CD14-positive monocyte (primary cell): ENCODE data around the gene MAP2K6. TPM values are rescaled to one million over a fixed set of nuclear protein-coding genes. Genes with fewer than 3 reads are reported as not detected.

Experiments used
- DNase-seq, 3 donors: peaks; one replicate each; pipeline ENCODE4 v3.0.0-alpha.2; 2011 to 2022
- H2AFZ ChIP-seq: 2 replicates; pipeline ENCODE4 v1.6.0; 2012; ENCODE audit warnings: mild to moderate bottlenecking, low read depth, low read length, inconsistent platforms; ENCODE audit not compliant: insufficient read depth, poor library complexity, severe bottlenecking
- H3K27ac ChIP-seq, 2 donors: 1 replicate in 1 of 2; 2 replicates in 1 of 2; pipeline ENCODE4 v1.5.1; 2012 to 2013; ENCODE audit warnings: low read length in 2 of 2, control low read depth in 1 of 2, inconsistent platforms in 1 of 2, low read depth in 1 of 2, mild to moderate bottlenecking in 1 of 2
- H3K27me3 ChIP-seq, 2 donors: one replicate each; pipeline versions ENCODE4 v1.6.0 to v1.6.1; 2011 to 2013; ENCODE audit warnings: low read length in 2 of 2; ENCODE audit not compliant: control insufficient read depth in 2 of 2, insufficient read depth in 2 of 2
- H3K36me3 ChIP-seq, 2 donors: replicated peaks in 1 of 2; 1 replicate in 1 of 2; 2 replicates in 1 of 2; pipeline versions ENCODE4 v1.5.1 to v1.6.1; 2012 to 2013; ENCODE audit warnings: low read length in 2 of 2, control low read depth in 1 of 2, inconsistent platforms in 1 of 2, mild to moderate bottlenecking in 1 of 2; ENCODE audit not compliant: insufficient read depth in 2 of 2, control insufficient read depth in 1 of 2
- H3K4me1 ChIP-seq, 2 donors: 1 replicate in 1 of 2; 2 replicates in 1 of 2; pipeline versions ENCODE4 v1.5.1 to v1.6.1; 2012 to 2013; ENCODE audit warnings: low read length in 2 of 2, control low read depth in 1 of 2, inconsistent platforms in 1 of 2, mild to moderate bottlenecking in 1 of 2, moderate library complexity in 1 of 2; ENCODE audit not compliant: insufficient read depth in 2 of 2, control insufficient read depth in 1 of 2
- H3K4me2 ChIP-seq: replicated peaks from 2 replicates; pipeline ENCODE3; 2012; ENCODE audit warnings: low read length, moderate library complexity, mild to moderate bottlenecking; ENCODE audit not compliant: poor library complexity, severe bottlenecking; ENCODE audit errors: extremely low read depth
- H3K4me3 ChIP-seq, 3 experiments: fragments of 200-600 bp in 1 of 3; sonication (generic) in 1 of 3; replicated peaks in 1 of 3; 1 replicate in 2 of 3; 2 replicates in 1 of 3; pipeline ENCODE4 v1.5.1; 2011 to 2013; ENCODE audit warnings: low read length in 3 of 3, mild to moderate bottlenecking in 3 of 3, control low read depth in 2 of 3, low read depth in 2 of 3, inconsistent platforms in 1 of 3, moderate library complexity in 1 of 3
- H3K79me2 ChIP-seq: 2 replicates; pipeline ENCODE4 v1.6.0; 2012; ENCODE audit warnings: mild to moderate bottlenecking, control low read depth, inconsistent platforms, low read length, moderate library complexity; ENCODE audit not compliant: insufficient read depth
- H3K9ac ChIP-seq: 2 replicates; pipeline ENCODE4 v1.6.0; 2017; ENCODE audit warnings: low read length, mild to moderate bottlenecking; ENCODE audit not compliant: insufficient read depth, poor library complexity, severe bottlenecking
- H3K9me3 ChIP-seq, 2 donors: replicated peaks in 1 of 2; 1 replicate in 1 of 2; 2 replicates in 1 of 2; pipeline versions ENCODE4 v1.5.1 to v1.6.1; 2012 to 2013; ENCODE audit warnings: low read length in 2 of 2, control low read depth in 1 of 2; ENCODE audit not compliant: control insufficient read depth in 1 of 2, insufficient read depth in 1 of 2
- H4K20me1 ChIP-seq: 2 replicates; pipeline ENCODE4 v1.6.0; 2012; ENCODE audit warnings: mild to moderate bottlenecking, low read length, control low read depth, moderate library complexity; ENCODE audit not compliant: insufficient read depth
- H3K27ac Mint-ChIP-seq, 7 donors: one replicate each; pipeline ENCODE4 v1.8.0; 2020; ENCODE audit warnings: mild to moderate bottlenecking in 7 of 7, mixed read lengths in 7 of 7, moderate library complexity in 6 of 7, inconsistent platforms in 2 of 7
- H3K27me3 Mint-ChIP-seq, 3 donors: one replicate each; pipeline ENCODE4 v1.8.0; 2021 to 2022; ENCODE audit warnings: low read depth in 3 of 3, mild to moderate bottlenecking in 3 of 3, mixed read lengths in 3 of 3, moderate library complexity in 3 of 3, inconsistent platforms in 1 of 3
- H3K36me3 Mint-ChIP-seq, 2 donors: one replicate each; pipeline ENCODE4 v1.8.0; 2020; ENCODE audit warnings: mixed read lengths in 2 of 2, inconsistent platforms in 1 of 2, mild to moderate bottlenecking in 1 of 2
- H3K4me1 Mint-ChIP-seq: one replicate; pipeline ENCODE4 v1.8.0; 2020; ENCODE audit warnings: mild to moderate bottlenecking, mixed read lengths
- H3K4me3 Mint-ChIP-seq, 2 donors: one replicate each; pipeline ENCODE4 v1.8.0; 2020; ENCODE audit warnings: mild to moderate bottlenecking in 2 of 2, mixed read lengths in 2 of 2, moderate library complexity in 1 of 2
- H3K9me3 Mint-ChIP-seq, 7 donors: one replicate each; pipeline ENCODE4 v1.8.0; 2020 to 2022; ENCODE audit warnings: mixed read lengths in 7 of 7, mild to moderate bottlenecking in 6 of 7, moderate library complexity in 6 of 7, inconsistent platforms in 2 of 7
- CTCF ChIP-seq: fragments of 200-600 bp; IDR thresholded peaks from one replicate; pipeline ENCODE4 v1.8.0; 2022; ENCODE audit warnings: antibody characterized with exemption, mild to moderate bottlenecking
- WGBS: methylation state at CpG from one replicate; pipeline ENCODE4 v1.1.5; 2013; ENCODE audit warnings: missing lambda C conversion rate; ENCODE audit not compliant: insufficient coverage; 5-methylcytosine and 5-hydroxymethylcytosine counted together
- intact Hi-C, 2 donors: fragments of 100-400 bp; cut with micrococcal nuclease; formaldehyde crosslinking; loops; one replicate each; pipeline versions ENCODE4 v1.15.0 to v1.15.1; 2023
- polyA plus RNA-seq, 3 donors: library from polyadenylated mRNA; depleted of rRNA in 1 of 3; unstranded in 2 of 3; stranded (reverse) in 1 of 3; fragments of 300-500 nt in 2 of 3; fragments of >200 nt in 1 of 3; fragmentation: Illumina TruSeq in 2 of 3; gene quantifications; 1 replicate in 2 of 3; 2 replicates in 1 of 3; pipeline ENCODE4 v1.2.3, GENCODE V29; 2012 to 2021

Gene MAP2K6
- polyA plus RNA-seq, 3 donors = 13.5 to 28.9 (median 18.5) TPM

DNA sequence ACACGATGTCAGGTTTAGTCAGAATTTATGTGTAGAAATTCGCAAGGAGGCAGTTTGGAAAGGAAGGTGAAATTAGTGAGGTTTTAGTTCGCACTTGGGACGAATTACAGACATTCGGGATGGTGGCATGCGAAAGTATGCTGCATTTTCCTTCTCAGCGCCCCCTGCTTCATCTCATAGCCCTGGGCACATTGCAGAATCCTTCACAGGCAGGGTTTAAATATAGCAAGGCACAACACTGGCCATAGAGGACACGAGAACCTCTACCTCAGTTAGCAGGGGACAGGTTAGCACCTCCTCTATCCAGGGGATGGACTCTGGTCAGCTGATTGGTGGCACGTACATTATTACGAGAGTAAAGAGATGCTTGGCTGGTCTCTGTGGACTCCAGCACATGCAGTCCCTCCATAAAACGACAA, 47.5 kb downstream of the MAP2K6 start:
- Histone ChIP-seq H4K20me1 (peaks cover 3% of the 10 kb centered on the region), H3K79me2 (no peaks in the 10 kb centered on the region), H3K27me3 (no peaks in the 10 kb centered on the region), H3K9me3 (no peaks in the 10 kb centered on the region), H3K4me1 (no peaks in the 10 kb centered on the region), H3K9ac (no peak overlapping the region), H3K36me3 (no peaks in the 10 kb centered on the region), H3K27ac (no peak overlapping the region), H3K4me2 (no peak overlapping the region), H3K4me3 (no peak overlapping the region), H2AFZ (no peak overlapping the region)
- Mint-ChIP-seq H3K36me3 (peaks cover 0 to 3% of the 10 kb centered on the region in 2 donors), H3K9me3 (peaks cover 0 to 2% (median 0%) of the 10 kb centered on the region in 7 donors), H3K4me3 (no peak overlapping the region), H3K27ac (no peak overlapping the region), H3K4me1 (peaks cover 10% of the 10 kb centered on the region), H3K27me3 (peaks cover 0 to 2% (median 0%) of the 10 kb centered on the region in 3 donors)
- no peak for TF ChIP-seq CTCF
- 99% methylated on average over 10 of the region's 11 CpGs for WGBS
- no peak for DNase-seq
- intact Hi-C loops = no loop called here

DNA sequence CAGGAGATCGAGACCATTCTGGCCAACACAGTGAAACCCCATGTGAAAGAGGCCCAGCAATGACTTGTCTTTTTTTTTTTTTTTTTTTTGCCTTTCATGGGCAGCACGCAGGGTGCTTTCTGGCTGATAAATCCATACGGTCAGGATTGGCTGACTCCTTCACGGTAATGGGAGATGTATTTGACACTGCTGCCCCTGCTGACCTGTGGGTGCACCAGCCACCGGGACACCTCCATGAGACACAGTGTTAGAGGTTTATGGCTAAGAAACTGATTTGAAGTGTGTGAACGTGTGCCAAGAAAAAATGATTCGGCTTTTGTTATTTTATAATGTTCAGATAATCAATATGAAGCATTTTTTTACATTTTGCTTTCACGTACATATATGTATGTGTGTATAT, 48.4 kb downstream of the MAP2K6 start:
- Histone ChIP-seq H3K9ac (no peak overlapping the region), H3K36me3 (no peaks in the 10 kb centered on the region), H3K4me2 (no peak overlapping the region), H3K79me2 (no peaks in the 10 kb centered on the region), H3K4me3 (no peak overlapping the region), H3K4me1 (no peaks in the 10 kb centered on the region), H2AFZ (no peak overlapping the region), H3K27ac (no peak overlapping the region), H3K27me3 (no peaks in the 10 kb centered on the region), H3K9me3 (no peaks in the 10 kb centered on the region), H4K20me1 (peaks cover 3% of the 10 kb centered on the region)
- intact Hi-C loops = no loop called here
- peaks cover 0 to 2% (median 0%) of the 10 kb centered on the region in 3 donors for H3K27me3 Mint-ChIP-seq
- H3K27ac Mint-ChIP-seq = no peak overlapping the region
- H3K4me3 Mint-ChIP-seq = no peak overlapping the region
- H3K9me3 Mint-ChIP-seq = peaks cover 0 to 2% (median 0%) of the 10 kb centered on the region in 7 donors
- peaks cover 7% of the 10 kb centered on the region for H3K4me1 Mint-ChIP-seq
- no peak for DNase-seq
- H3K36me3 Mint-ChIP-seq = peaks cover 0 to 3% of the 10 kb centered on the region in 2 donors
- TF ChIP-seq CTCF = no peak
- 100% methylated on average over 5 of the region's 8 CpGs for WGBS
